Astrocyte (in vitro differentiated cells and primary cell): ENCODE results near the gene ANP32A.

Experiments
- EZH2 ChIP-seq: IDR thresholded peaks from 2 replicates; pipeline ENCODE4 v1.6.1; 2012; ENCODE audit warnings: mild to moderate bottlenecking, low read length, inconsistent platforms; ENCODE audit not compliant: insufficient read depth
- TF ChIP-seq, protein P1 (sequence below): IDR thresholded peaks from 2 replicates; pipeline ENCODE4 v1.5.1; 2011; ENCODE audit warnings: low read depth, mild to moderate bottlenecking, inconsistent platforms, low read length, moderate library complexity; ENCODE audit not compliant: insufficient read depth

DNA sequence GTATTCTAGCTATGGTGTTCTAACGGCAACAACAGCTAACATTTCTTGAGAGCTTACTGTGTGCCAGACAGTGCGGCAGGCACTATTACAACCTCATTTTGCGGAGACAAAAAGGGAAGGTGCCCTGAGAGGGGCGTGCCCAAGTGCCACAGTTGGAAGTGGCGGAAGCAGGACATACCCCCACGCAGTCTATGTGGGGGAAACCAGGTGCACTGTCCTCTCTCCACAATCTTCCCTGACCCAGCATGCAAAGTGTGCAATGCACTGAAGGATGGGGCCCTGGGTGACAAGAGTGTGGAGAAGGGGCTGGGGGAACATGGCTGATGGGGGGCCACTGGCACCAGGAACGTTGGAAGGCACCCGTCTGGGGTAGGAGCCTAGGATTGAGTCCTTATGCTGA lies 8.6 kb downstream of the ANP32A start:
- TF ChIP-seq, protein P1, sequence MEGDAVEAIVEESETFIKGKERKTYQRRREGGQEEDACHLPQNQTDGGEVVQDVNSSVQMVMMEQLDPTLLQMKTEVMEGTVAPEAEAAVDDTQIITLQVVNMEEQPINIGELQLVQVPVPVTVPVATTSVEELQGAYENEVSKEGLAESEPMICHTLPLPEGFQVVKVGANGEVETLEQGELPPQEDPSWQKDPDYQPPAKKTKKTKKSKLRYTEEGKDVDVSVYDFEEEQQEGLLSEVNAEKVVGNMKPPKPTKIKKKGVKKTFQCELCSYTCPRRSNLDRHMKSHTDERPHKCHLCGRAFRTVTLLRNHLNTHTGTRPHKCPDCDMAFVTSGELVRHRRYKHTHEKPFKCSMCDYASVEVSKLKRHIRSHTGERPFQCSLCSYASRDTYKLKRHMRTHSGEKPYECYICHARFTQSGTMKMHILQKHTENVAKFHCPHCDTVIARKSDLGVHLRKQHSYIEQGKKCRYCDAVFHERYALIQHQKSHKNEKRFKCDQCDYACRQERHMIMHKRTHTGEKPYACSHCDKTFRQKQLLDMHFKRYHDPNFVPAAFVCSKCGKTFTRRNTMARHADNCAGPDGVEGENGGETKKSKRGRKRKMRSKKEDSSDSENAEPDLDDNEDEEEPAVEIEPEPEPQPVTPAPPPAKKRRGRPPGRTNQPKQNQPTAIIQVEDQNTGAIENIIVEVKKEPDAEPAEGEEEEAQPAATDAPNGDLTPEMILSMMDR: no peak
- no peak for TF ChIP-seq EZH2
